ENCODE results near the gene FGFR3. TPM values are rescaled to one million over a fixed set of nuclear protein-coding genes. Genes with fewer than 3 reads are reported as not detected.

Gene FGFR3
- total and polyA plus RNA-seq, 2 of the 8 experiments (the other 6 are each of a cell fraction or from before 2014, with no cell fraction given) = 9.0 to 19.5 TPM

DNA sequence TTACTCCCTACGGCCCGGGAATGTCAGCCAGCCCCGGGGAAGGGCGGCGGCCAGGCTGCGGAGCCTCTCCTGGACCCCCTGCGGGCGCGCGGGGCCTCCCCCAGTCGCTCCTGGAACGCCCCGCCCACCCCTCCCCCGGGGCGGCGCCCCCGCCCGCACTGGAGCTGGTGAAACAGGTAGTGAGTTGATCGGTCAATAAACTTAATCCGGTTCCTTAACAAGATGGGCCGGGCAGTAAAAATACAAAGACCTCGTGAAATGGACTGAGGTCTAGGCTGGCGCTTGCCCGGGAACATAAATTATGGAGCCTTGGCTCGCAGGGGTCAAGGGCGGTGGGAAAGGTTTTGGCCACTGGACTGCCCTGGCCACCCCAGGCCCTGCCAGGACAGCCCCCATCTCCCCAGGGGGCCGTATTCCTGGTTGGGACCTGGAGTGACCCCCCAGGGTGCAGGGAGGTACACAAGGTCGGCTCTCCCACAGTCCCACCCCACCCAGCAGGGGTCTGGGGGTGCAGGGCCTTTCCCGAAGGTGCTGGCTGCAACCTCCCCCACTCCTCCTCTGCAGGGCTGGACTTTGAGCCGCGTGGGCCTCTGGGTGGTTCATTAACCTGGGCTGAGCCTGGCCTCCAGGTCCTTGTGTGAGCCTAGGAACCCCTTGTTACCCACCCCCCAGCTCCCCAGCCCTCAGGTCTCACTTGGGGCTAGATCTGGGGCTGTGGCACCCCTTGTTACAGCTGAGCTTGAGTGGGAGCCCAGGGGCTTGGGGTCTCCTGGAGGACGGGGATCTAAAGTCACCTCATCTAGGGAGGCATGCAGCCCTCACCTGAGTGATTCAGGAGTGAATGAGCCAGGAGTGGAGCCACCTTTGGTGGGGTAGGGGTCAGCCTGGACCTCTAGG is 2.5 kb downstream of the FGFR3 start:
- peaks cover 5 to 44% (median 36%) of the 10 kb centered on the region in 4 experiments for H3K27me3 ChIP-seq (replicated peaks in 1 of 4; ENCODE audit: control insufficient read depth in 3 of 4, extremely low read depth in 1 of 4, insufficient read depth in 3 of 4, low read length in 3 of 4)
- TF ChIP-seq CHD2 (IDR thresholded peaks at IDR 0.05; ENCODE audit: low read length) (no peak), CHD1 (IDR thresholded peaks at IDR 0.05; ENCODE audit: low read depth, low read length) (no peak), BACH1 (IDR thresholded peaks at IDR 0.05; ENCODE audit: low read length) (no peak), TEAD4 (IDR thresholded peaks at IDR 0.05; ENCODE audit: low read depth, low read length) (no peak), CTBP2 (IDR thresholded peaks at IDR 0.05; ENCODE audit: borderline replicate concordance, insufficient read depth, insufficient read length, low read length) (no peak), CBX5 (IDR thresholded peaks at IDR 0.05; ENCODE audit: low read depth, low read length) (no peak)
- no peak overlapping the region for H2BK12ac ChIP-seq (ENCODE audit: low read depth, low read length)
- H4K91ac ChIP-seq (replicated peaks; ENCODE audit: insufficient read length, low read length) = no peak overlapping the region
- no peak overlapping the region for H4K5ac ChIP-seq (ENCODE audit: insufficient read length, low read depth, low read length)
- no peak for DNase-seq (ENCODE audit: low read depth in 1 of 2, low spot score in 2 of 2)
- no peak overlapping the region for H3K23ac ChIP-seq (ENCODE audit: insufficient read length)
- peak overlapping the region; percentile 83; the same call in 1 of the 2 replicates for H3K18ac ChIP-seq (ENCODE audit: extremely low read depth, low read length)
- H2AFZ ChIP-seq (ENCODE audit: low read length) = no peak overlapping the region
- H2BK5ac ChIP-seq (ENCODE audit: low read depth, low read length) = no peak overlapping the region; the same call in 1 of the 2 replicates
- peak overlapping the region; percentile 93; the same call in 1 of the 2 replicates for H2AK5ac ChIP-seq (ENCODE audit: low read depth, low read length)
- WGBS, 2 experiments (ENCODE audit: extremely low coverage in 1 of 2, insufficient coverage in 1 of 2, insufficient read length in 1 of 2, insufficient replicate concordance in 2 of 2, low coverage in 1 of 2, low lambda C conversion rate in 2 of 2, missing lambda C conversion rate in 1 of 2) = 44% methylated on average over 20 of the region's 32 CpGs; no CpG with 5 or more reads in 1 of the 2 experiments
- FAIRE-seq = no peak
- H3K4me2 ChIP-seq (ENCODE audit: insufficient read depth in 1 of 2, low read depth in 2 of 2, low read length in 2 of 2) = peak overlapping the region; percentile 66 to 91
- no peak overlapping the region for H2BK15ac ChIP-seq (ENCODE audit: low read length)
- H3K4ac ChIP-seq (replicated peaks; ENCODE audit: insufficient read length, low read depth, low read length) = no peak overlapping the region
- H4K20me1 ChIP-seq (replicated peaks in 1 of 2; ENCODE audit: control insufficient read depth in 1 of 2, insufficient read depth in 2 of 2, low read length in 2 of 2) = peaks cover 9 to 13% of the 10 kb centered on the region in 2 experiments
- peaks cover 0 to 5% of the 10 kb centered on the region in 2 experiments; a peak in 1 of 4 replicates for H3K79me2 ChIP-seq (ENCODE audit: control insufficient read depth in 1 of 2, insufficient read depth in 2 of 2, low read length in 2 of 2)
- CTCF ChIA-PET (ENCODE audit: partially characterized antibody) = interaction anchor here (0.8 to 71.2 kb wide), 5 partner anchors 10 to 104 kb away, joined by 3 to 2507 read pairs (median 4); no protein-coding TSS in a partner anchor
- H3K4me1 ChIP-seq (replicated peaks in 1 of 4; ENCODE audit: control insufficient read depth in 3 of 4, insufficient read depth in 4 of 4, low read length in 3 of 4) = peaks cover 0 to 19% (median 9%) of the 10 kb centered on the region in 4 experiments; a peak in 6 of 7 replicates
- peaks cover 10% of the 10 kb centered on the region; the same call in 1 of the 2 replicates for H3K79me1 ChIP-seq (ENCODE audit: low read depth, low read length)
- no peaks in the 10 kb centered on the region for H3K9me3 ChIP-seq (ENCODE audit: insufficient read depth in 2 of 2, low read depth in 1 of 2, low read length in 1 of 2)
- no peak overlapping the region for H3K56ac ChIP-seq (replicated peaks; ENCODE audit: insufficient read length, low read depth, low read length)
- no peak overlapping the region for H4K8ac ChIP-seq (ENCODE audit: extremely low read depth, insufficient read depth, low read length)
- no peak overlapping the region for H3K9ac ChIP-seq (replicated peaks in 1 of 4; ENCODE audit: extremely low read depth in 1 of 4, low read depth in 3 of 4, low read length in 3 of 4)
- H3K14ac ChIP-seq (ENCODE audit: insufficient read length) = no peak overlapping the region
- H3K23me2 ChIP-seq (ENCODE audit: low read depth, low read length) = peaks cover 17% of the 10 kb centered on the region; the same call in 1 of the 2 replicates
- POLR2A ChIA-PET (ENCODE audit: partially characterized antibody) = interaction anchor here (1.1 to 11.0 kb wide), 8 partner anchors 9 to 266 kb away, joined by 3 to 170 read pairs (median 4); no protein-coding TSS in a partner anchor
- H2BK120ac ChIP-seq (replicated peaks; ENCODE audit: low read depth, low read length) = no peak overlapping the region
- H2BK20ac ChIP-seq (ENCODE audit: low read length) = no peak overlapping the region
- peaks cover 0 to 4% (median 0%) of the 10 kb centered on the region in 4 experiments; a peak in 2 of 8 replicates for H3K36me3 ChIP-seq (ENCODE audit: control insufficient read depth in 2 of 4, insufficient read depth in 4 of 4, low read length in 3 of 4)
- H3K27ac ChIP-seq (ENCODE audit: low read depth, low read length) = no peak overlapping the region
- peak overlapping the region; percentile 55 to 71 (median 64); a peak in 6 of 8 replicates for H3K4me3 ChIP-seq (ENCODE audit: extremely low read depth in 1 of 4, insufficient read depth in 2 of 4, low read depth in 3 of 4, low read length in 4 of 4)

Data from H1 (cell line).